Stimulated activated CD8-positive, alpha-beta memory T cell treated with anti-CD3 and anti-CD28 coated beads, Interleukin-2, amount 100 ng/mL, for 1 hour (primary cell): ENCODE measurements around the gene MYO1C.
"Not testable (repeated sequence)": the region's sequence is repeated elsewhere in the genome, so short reads cannot be mapped to it uniquely, and the experiment has no call there.

Experiments used
- DNase-seq, 2 donors: peaks; one replicate each; pipeline ENCODE4 v3.0.0-alpha.2; 2020; ENCODE audit warnings: low read depth in 2 of 2

MYO1C gene

DNA sequence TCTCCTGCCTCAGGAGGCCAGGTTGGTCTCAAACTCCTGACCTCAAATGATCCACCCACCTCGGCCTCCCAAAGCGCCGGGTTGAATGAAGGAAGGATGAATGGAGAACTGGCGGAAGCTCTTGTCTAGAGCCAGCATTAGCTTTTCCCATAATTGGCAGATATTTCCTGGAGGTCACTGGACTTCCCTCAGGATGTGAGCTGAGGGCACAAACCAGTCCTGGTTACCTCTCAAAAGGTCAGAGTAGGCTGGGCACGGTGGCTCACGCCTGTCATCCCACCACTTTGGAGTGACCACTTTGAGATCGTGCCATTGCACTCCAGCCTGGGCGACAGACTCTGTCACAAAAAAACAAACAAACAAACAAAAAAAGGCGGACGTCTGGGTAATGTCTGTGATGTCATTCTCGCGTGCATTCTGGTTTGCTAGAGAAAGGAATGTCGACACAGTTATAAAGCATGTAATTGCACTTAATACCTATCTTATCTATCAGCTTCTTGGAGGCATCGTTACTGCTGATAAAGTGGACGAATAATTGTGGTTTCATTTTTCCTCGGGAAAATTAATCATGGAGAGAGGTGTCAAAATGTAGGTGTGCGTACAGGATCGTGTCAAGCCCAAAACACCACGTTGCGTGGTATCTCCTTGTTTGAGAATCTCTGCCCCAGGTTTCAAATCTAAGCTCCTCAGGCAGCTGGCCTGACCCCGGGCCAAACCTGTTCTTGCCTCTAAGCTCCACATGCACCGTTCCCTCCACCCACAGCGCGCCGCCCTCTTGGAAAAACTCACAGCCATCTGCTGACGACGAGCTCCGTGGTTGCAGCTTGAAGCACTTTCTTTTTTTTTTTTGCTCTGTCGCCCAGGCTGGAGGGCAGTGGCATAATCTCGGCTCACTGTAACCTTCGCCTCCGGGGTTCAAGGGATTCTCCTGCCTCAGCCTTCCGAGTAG is 30.0 kb downstream of the MYO1C start:
- no peak for DNase-seq

- DNase-seq = no peak
Observed at GRCh38 chr17:1461198-1461944, 31.1 kb downstream of the MYO1C start.

GRCh38 chr17:1460233-1460632 is 32.3 kb downstream of the MYO1C start:
- DNase-seq = no peak

DNA sequence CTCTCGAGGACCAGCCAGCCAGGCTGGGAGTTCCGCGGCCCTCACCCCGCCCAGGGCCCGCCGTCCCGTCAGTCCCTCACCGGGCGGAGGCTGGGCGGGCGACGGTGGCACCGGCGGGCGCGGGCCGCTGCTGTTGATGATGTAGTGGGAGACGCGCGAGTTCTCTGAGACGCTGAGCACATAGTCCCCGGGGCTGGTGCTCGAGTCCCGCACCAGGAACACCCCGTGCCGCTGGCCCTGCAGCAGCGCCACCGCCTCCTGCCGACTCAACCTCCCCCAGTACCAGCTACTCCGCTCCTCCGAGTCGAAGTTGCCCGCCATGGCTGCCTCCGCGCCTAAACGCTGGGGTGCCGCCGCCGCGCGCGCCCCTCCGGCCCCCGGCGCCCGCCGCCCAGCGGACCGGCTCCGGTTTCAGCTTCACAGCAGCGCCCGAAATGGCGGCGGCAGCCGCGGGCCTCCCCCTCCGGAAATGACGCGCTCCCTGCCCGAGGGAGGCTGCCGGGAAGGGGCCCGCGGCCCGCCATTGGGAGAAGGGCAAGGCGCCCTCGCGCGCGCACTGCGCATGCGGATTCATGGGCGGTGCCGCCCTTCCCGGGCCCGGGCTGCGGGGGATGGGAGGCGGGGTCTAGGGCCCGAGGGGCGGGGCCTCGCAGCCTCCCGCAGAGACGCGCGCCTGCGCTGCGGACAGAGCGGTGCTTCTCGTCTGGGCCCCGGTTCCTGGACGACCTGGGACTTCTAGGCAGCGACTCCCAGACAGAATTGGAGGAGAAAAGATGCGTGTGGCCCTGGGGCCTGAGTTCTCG is 36.5 kb downstream of the MYO1C start, which contains the start of gene CRK:
Gene CRK (minus strand): TSS at position 436 of the 803 bp plus-strand sequence. CDS start 115 bp downstream, at position 321.
- DNase-seq = peak; percentile 98

- no peak for DNase-seq
Observed at GRCh38 chr17:1455291-1455796, 37.1 kb downstream of the MYO1C start.

DNA sequence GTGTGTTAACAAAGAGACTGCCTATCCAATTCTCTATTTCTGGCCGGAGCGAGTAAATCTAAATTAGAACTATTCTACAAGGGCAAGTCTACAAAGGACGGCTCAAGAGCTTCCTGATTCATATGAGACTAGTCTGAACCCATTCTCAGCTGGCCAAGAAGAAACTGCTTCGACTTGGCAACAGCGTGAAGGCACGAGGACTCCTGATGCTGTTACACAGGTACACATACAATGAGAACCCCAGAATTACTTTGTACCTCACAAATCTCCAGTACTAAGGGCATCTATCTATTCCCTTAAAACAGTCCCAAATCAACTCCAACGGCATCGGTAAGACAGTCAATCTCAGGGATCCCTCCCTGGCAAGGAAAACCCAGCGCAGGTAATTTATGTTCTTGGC is 37.9 kb downstream of the MYO1C start:
- DNase-seq = no peak

DNA sequence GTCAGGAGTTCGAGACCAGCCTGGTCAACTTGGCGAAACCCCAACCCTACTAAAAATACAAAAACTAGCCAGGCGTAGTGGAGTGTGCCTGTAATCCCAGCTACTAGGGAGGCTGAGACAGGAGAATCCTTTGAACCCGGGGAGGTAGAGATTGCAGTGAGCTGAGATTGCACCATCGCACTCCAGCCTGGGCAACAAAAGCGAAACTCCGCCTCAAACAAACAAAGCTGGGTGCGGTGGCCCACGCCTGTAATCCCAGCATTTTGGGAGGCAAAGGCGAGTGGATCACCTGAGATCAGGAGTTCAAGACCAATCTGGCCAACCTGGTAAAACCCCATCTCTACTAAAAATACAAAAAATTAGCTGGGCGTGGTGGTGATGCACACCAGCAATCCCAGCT is 38.8 kb downstream of the MYO1C start:
- DNase-seq = not testable (repeated sequence)

GRCh38 chr17:1452836-1453235 is 39.6 kb downstream of the MYO1C start:
- DNase-seq = no peak

GRCh38 chr17:1450261-1450660 is 42.2 kb downstream of the MYO1C start:
- DNase-seq = not testable (repeated sequence)

GRCh38 chr17:1449412-1449967 is 43.0 kb downstream of the MYO1C start:
- no peak for DNase-seq

GRCh38 chr17:1447052-1447451 is 45.4 kb downstream of the MYO1C start:
- DNase-seq = no peak

- no peak for DNase-seq
Observed at GRCh38 chr17:1446201-1446600, 46.3 kb downstream of the MYO1C start.

DNA sequence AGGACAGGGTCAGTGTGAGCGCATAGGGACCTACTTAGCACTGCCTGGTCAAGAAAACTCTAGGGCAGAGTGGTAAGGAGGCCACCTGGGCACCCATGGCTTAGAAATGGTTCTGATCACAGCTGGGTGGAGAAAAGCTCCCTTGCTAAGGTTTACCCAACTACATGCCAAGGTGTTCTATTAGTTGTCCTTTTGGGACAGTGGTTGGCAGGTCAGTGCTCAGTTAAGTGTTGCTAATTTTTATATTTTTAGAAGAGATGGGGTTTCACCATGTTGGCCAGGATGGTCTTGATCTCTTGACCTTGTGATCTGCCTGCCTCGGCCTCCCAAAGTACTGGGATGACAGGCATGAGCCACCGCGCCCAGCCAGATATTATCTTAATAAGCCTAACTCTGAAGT is 46.8 kb downstream of the MYO1C start:
- DNase-seq = not testable (repeated sequence)

DNA sequence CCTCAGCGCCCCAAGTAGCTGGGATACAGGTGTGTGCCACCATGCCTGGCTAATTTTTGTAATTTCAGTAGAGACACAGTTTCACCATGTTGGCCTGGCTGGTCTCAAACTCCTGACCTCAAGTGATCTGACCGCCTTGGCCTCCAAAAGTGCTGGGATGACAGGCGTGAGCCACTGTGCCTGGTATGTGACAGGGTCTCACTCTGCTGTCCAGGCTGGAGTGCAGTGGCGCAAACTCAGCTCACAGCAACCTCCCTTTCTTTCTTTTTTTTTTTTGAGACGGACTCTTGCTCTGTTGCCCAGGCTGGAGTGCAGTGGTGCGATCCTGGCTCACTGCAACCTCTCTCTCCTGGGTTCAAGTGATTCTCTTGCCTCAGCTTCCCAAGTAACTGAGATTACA is 49.8 kb downstream of the MYO1C start:
- not testable (repeated sequence) for DNase-seq

DNA sequence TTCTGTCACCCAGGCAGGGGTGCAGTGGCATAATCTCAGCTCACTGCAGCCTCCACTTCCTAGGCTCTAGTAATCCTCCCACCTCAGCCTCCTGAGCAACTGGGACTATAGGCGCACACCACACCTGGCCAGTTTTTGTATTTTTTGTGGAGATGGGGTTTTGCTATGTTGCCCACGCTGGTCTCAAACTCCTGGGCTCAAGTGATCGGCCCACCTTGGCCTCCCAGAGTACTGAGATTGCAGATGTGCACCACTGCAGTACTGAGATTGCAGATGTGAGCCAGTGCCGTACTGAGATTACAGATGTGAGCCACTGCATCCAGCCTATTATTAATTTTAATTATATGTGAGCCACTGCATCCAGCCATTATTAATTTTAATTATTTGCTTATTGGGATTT is 50.3 kb downstream of the MYO1C start:
- no peak for DNase-seq

GRCh38 chr17:1440921-1441320 is 51.6 kb downstream of the MYO1C start:
- DNase-seq = no peak

DNA sequence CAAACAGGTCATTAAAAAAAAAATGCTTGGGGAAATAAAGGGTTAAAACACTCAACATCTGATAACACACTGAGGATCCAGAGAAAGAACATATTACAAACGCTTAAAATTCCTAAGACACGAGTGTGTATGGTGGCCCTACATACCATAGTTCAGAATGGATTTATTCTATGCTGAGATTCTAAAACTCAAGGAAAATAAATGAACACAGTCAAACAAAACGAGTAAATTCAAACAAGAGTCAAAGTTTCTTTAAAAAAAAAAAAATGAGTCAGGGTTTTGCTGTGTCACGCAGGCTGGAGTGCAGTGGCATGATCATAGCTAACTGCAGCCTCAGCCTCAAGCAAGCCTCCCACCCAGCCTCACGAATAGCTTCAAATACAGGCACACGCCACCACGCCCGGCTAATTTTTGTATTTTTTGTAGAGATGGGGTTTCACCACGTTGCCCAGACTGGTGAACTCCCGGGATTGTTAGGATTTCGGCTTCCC is 53.8 kb downstream of the MYO1C start:
- DNase-seq = no peak

- DNase-seq = no peak
Observed at GRCh38 chr17:1435326-1435725, 57.2 kb downstream of the MYO1C start.

DNA sequence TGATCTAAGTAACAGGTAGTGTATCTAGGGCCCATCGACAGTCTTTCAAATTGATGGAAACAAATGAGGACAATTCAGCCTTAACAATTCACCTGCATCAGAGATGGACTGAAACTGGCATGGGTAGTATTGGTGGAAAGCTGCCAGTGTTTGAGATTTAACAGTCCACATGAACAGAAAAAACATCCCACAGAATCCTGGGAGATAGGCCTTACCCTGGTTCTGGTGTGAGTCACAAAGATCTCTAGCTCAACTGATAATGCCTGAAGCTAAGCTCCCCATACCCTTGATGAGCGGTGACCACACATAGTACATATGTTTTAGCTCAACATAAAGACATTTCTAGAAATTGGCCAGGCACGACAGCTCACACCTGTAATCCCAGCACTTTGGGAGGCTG is 58.3 kb downstream of the MYO1C start:
- no peak for DNase-seq

DNA sequence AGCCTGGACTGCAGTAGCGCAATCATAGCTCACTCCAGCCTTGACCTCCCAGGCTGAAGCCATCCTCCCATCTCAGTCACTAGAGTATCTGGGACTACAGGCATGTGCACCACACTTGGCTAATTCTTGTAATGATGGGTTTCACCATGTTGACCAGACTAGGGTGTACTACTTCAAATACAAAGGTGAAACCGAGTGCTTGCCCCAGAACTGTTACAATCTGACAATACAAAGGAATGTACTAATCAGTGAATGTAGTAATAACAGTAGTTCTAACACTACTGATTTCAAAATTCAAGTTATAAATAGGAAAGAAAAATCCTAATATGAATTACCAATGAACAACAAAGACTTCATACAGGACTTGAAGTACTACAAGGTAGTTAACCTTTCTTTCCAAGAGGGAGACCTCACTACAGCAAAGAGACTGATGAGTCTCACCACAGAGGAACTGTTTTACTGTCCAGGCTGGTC is 60.8 kb downstream of the MYO1C start:
- DNase-seq = no peak
